Neural cell (in vitro differentiated cells): ENCODE measurements around the gene SRD5A2.

Experiments used
- EZH2 ChIP-seq: fragments of 200-600, 300-800 bp; shearing (Covaris generic), sonication (generic); IDR thresholded peaks from 2 replicates; pipeline ENCODE4 v1.6.1; 2014; ENCODE audit warnings: antibody characterized with exemption, low read length, borderline replicate concordance, mild to moderate bottlenecking; ENCODE audit not compliant: insufficient read depth, poor library complexity, severe bottlenecking
- TF ChIP-seq, protein P1 (sequence below): fragments of 450-650 bp; IDR thresholded peaks from 2 replicates; pipeline ENCODE4 v1.5.1; 2014; ENCODE audit warnings: antibody characterized with exemption, mild to moderate bottlenecking, moderate library complexity; ENCODE audit not compliant: poor library complexity, severe bottlenecking

DNA sequence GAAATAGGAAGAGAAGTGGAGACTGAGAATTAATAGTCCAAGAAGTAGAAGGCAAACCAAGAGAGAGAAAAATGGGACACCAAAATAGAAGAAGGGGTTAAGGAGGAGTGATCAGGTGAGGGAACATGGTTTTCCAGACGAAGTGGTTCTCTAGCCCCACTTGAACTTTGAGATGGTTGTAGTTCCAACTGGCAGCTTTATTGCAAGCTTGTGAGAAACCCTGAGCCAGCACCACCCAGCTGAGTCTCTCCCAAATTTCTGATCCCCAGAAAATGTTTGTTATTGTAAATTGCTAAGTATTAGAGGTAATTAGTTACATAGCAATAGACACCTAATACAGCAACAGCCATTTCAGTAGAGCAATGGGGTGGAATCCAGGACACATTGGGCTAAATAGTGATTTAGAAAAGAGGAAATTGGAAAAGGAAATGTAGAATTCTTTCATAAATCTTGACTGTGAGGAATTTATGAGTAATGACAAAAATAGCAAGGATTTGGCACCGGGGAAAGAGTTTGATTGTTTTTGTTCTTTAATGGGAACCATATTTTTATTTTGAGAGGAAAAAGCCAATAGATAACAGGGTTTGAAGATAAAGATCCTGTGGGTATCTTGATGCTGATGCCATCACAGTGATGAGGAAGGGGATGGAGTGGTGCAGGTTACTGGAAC is 104.1 kb downstream of the SRD5A2 start:
- TF ChIP-seq EZH2: no peak
- TF ChIP-seq, protein P1, sequence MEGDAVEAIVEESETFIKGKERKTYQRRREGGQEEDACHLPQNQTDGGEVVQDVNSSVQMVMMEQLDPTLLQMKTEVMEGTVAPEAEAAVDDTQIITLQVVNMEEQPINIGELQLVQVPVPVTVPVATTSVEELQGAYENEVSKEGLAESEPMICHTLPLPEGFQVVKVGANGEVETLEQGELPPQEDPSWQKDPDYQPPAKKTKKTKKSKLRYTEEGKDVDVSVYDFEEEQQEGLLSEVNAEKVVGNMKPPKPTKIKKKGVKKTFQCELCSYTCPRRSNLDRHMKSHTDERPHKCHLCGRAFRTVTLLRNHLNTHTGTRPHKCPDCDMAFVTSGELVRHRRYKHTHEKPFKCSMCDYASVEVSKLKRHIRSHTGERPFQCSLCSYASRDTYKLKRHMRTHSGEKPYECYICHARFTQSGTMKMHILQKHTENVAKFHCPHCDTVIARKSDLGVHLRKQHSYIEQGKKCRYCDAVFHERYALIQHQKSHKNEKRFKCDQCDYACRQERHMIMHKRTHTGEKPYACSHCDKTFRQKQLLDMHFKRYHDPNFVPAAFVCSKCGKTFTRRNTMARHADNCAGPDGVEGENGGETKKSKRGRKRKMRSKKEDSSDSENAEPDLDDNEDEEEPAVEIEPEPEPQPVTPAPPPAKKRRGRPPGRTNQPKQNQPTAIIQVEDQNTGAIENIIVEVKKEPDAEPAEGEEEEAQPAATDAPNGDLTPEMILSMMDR: no peak
